Type B pancreatic cell (in vitro differentiated cells): Measurements from ENCODE around the gene ADGRE3. TPM values are rescaled to one million over a fixed set of nuclear protein-coding genes. Genes with fewer than 3 reads are reported as not detected.

Source experiments
- DNase-seq: peaks from one replicate; pipeline ENCODE4 v3.0.0; 2021; ENCODE audit warnings: mixed read lengths; ENCODE audit not compliant: unreplicated experiment; ENCODE audit errors: extremely low spot score
- H3K27ac Mint-ChIP-seq: 2 replicates; pipeline ENCODE4 v1.8.0; 2021; ENCODE audit warnings: mild to moderate bottlenecking, mixed read lengths
- H3K27me3 Mint-ChIP-seq: 2 replicates; pipeline ENCODE4 v1.8.0; 2021; ENCODE audit warnings: mixed read lengths
- H3K36me3 Mint-ChIP-seq: 2 replicates; pipeline ENCODE4 v1.8.0; 2021; ENCODE audit warnings: mixed read lengths
- H3K4me1 Mint-ChIP-seq: one replicate; pipeline ENCODE4 v1.8.0; 2021; ENCODE audit warnings: mixed read lengths; ENCODE audit not compliant: unreplicated experiment
- H3K4me3 Mint-ChIP-seq: 2 replicates; pipeline ENCODE4 v1.8.0; 2021; ENCODE audit warnings: mild to moderate bottlenecking, mixed read lengths
- H3K9me3 Mint-ChIP-seq: 2 replicates; pipeline ENCODE4 v1.8.0; 2021; ENCODE audit warnings: mixed read lengths
- CTCF ChIP-seq: fragments of 200-600 bp; sonication (generic); conservative IDR thresholded peaks from 2 replicates; pipeline ENCODE4 v1.5.0; 2021; ENCODE audit warnings: antibody characterized with exemption, mild to moderate bottlenecking
- long read RNA-seq: library from polyadenylated mRNA; unstranded; transcript quantifications from one replicate; pipeline ENCODE4 v2.0.0, GENCODE V29; 2020
- total RNA-seq: library from RNA; stranded (reverse); gene quantifications from 2 replicates; pipeline ENCODE4 v1.2.1, GENCODE V29; 2021; ENCODE audit warnings: low replicate concordance

Gene ADGRE3, protein sequence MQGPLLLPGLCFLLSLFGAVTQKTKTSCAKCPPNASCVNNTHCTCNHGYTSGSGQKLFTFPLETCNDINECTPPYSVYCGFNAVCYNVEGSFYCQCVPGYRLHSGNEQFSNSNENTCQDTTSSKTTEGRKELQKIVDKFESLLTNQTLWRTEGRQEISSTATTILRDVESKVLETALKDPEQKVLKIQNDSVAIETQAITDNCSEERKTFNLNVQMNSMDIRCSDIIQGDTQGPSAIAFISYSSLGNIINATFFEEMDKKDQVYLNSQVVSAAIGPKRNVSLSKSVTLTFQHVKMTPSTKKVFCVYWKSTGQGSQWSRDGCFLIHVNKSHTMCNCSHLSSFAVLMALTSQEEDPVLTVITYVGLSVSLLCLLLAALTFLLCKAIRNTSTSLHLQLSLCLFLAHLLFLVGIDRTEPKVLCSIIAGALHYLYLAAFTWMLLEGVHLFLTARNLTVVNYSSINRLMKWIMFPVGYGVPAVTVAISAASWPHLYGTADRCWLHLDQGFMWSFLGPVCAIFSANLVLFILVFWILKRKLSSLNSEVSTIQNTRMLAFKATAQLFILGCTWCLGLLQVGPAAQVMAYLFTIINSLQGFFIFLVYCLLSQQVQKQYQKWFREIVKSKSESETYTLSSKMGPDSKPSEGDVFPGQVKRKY
- not detected in 2 replicates for total RNA-seq
- long read RNA-seq = 0 reads

DNA sequence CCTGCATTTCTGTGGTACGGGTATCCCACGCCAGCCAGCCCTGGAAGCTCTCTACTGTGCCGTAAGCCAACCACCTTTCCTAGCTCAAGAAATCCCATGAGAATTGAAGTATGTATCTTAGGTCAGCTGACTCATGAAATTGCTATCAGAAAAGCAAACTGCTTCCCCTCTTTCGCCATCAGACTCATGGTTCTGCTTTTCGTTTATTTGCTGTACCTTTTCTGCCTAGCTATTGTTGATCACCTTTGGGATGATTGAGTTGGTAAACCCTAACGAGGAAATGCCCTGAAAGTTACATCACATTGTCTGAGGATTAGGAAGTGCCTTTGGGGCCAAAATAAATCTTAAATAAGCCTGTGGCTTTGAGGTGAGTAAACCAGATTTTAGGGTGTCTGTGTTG lies at the start of gene ADGRE3:
Gene ADGRE3 (minus strand): TSS at position 81 of the 400 bp plus-strand sequence. CDS start 74 bp downstream, at position 7.
- Mint-ChIP-seq H3K4me3 (no peak within 1 kb of the TSS), H3K27ac (no peak within 1 kb of the TSS), H3K4me1 (no peaks in the 10 kb centered on the region), H3K36me3 (no peaks in the 10 kb centered on the region), H3K9me3 (no peaks in the 10 kb centered on the region), H3K27me3 (no peaks in the 10 kb centered on the region)
- DNase-seq = no peak
- TF ChIP-seq CTCF = no peak

GRCh38 chr19:14722127-14722526 lies 47.5 kb upstream of the ADGRE3 start:
- no peak for DNase-seq
- no peaks in the 10 kb centered on the region for H3K27me3 Mint-ChIP-seq
- H3K9me3 Mint-ChIP-seq = peaks cover 34% of the 10 kb centered on the region
- no peak for TF ChIP-seq CTCF
- no peaks in the 10 kb centered on the region for H3K4me1 Mint-ChIP-seq
- H3K27ac Mint-ChIP-seq = no peak overlapping the region
- H3K36me3 Mint-ChIP-seq = peaks cover 54% of the 10 kb centered on the region
- no peak overlapping the region for H3K4me3 Mint-ChIP-seq

DNA sequence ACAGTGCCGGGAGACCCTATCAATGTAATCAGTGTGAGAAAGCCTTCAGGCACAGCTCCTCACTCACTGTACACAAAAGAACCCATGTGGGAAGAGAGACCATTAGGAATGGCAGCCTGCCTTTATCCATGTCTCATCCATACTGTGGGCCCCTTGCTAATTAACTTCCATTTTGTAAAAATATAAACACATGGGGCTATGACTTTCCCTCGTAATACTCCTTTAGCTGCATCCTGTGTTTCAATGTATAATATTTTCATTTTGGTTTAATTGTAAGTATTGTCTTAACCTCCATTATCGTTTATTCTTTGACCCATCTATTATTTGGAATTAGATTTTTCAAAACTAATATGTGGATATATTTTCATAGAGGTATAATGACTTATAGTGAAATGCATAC lies 44.5 kb upstream of the ADGRE3 start:
- Mint-ChIP-seq H3K4me3 (no peak overlapping the region), H3K4me1 (no peaks in the 10 kb centered on the region), H3K9me3 (peaks cover 29% of the 10 kb centered on the region), H3K27ac (no peak overlapping the region), H3K36me3 (peaks cover 77% of the 10 kb centered on the region), H3K27me3 (no peaks in the 10 kb centered on the region)
- no peak for TF ChIP-seq CTCF
- DNase-seq = no peak

- H3K4me1 Mint-ChIP-seq = no peaks in the 10 kb centered on the region
- H3K36me3 Mint-ChIP-seq = peaks cover 82% of the 10 kb centered on the region
- peaks cover 29% of the 10 kb centered on the region for H3K9me3 Mint-ChIP-seq
- no peak overlapping the region for H3K27ac Mint-ChIP-seq
- no peak for TF ChIP-seq CTCF
- H3K27me3 Mint-ChIP-seq = no peaks in the 10 kb centered on the region
- no peak overlapping the region for H3K4me3 Mint-ChIP-seq
- no peak for DNase-seq
Measured at GRCh38 chr19:14718522-14719116, 44.0 kb upstream of the ADGRE3 start.

DNA sequence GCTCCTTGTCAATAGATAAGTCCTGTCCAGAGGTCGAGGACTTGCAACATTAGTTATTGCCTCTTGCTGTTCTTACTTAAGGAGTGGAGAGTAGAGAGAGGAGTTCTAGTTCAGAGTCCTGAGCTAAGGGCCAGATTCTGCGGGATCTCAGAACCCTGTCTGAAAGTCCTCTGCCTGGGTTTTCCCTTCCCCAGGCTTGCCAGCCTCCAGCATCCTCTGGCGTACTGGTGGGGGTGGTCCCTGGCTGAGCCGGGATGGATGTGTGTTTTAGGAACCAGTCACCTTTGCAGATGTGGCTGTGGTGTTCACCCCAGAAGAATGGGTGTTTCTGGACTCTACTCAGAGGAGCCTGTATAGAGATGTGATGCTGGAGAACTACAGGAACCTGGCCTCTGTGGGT lies 41.2 kb upstream of the ADGRE3 start:
- Mint-ChIP-seq H3K4me3 (no peak overlapping the region), H3K27ac (no peak overlapping the region), H3K4me1 (no peaks in the 10 kb centered on the region), H3K27me3 (no peaks in the 10 kb centered on the region), H3K36me3 (peaks cover 81% of the 10 kb centered on the region), H3K9me3 (peaks cover 22% of the 10 kb centered on the region)
- no peak for DNase-seq
- no peak for TF ChIP-seq CTCF
